HG02870 (cell line): ENCODE results near the gene FARP1.

Experiments used
- ATAC-seq: cut with Tn5 transposase; IDR thresholded peaks from one replicate; pipeline ENCODE4 v1.9.1; 2021; ENCODE audit warnings: mild to moderate bottlenecking, moderate library complexity; ENCODE audit not compliant: unreplicated experiment

Gene FARP1

GRCh38 chr13:98489446-98490194 is 346.7 kb downstream of the FARP1 start:
- ATAC-seq: no peak

GRCh38 chr13:98490195-98490836 is 347.4 kb downstream of the FARP1 start:
- ATAC-seq: no peak

- no peak for ATAC-seq
Observed at GRCh38 chr13:98490866-98491265, 348.0 kb downstream of the FARP1 start.

- no peak for ATAC-seq
Observed at GRCh38 chr13:98492335-98493041, 349.6 kb downstream of the FARP1 start.

- ATAC-seq: no peak
Observed at GRCh38 chr13:98493042-98493712, 350.3 kb downstream of the FARP1 start.

- ATAC-seq: no peak
Observed at GRCh38 chr13:98494769-98495168, 351.9 kb downstream of the FARP1 start.

GRCh38 chr13:98495627-98496478 is 353.0 kb downstream of the FARP1 start:
- no peak for ATAC-seq

- no peak for ATAC-seq
Observed at GRCh38 chr13:98496479-98496791, 353.5 kb downstream of the FARP1 start.

GRCh38 chr13:98496966-98497365 is 354.1 kb downstream of the FARP1 start:
- ATAC-seq: no peak

- peak; percentile 80 for ATAC-seq
Observed at GRCh38 chr13:98500963-98501421, 358.1 kb downstream of the FARP1 start.

GRCh38 chr13:98503175-98504028 is 360.5 kb downstream of the FARP1 start:
- ATAC-seq: no peak

- no peak for ATAC-seq
Observed at GRCh38 chr13:98504029-98504351, 361.1 kb downstream of the FARP1 start.

- peak; percentile 56 for ATAC-seq
Observed at GRCh38 chr13:98504371-98504963, 361.6 kb downstream of the FARP1 start.
